HEK293 (cell line): ENCODE results near the gene STEAP1B.
"Not testable (repeated sequence)": the region's sequence is repeated elsewhere in the genome, so short reads cannot be mapped to it uniquely, and the experiment has no call there.

Experiments
- CTCF ChIP-seq: fragments of 450-650 bp; formaldehyde crosslinking; IDR thresholded peaks from 2 replicates; pipeline ENCODE4 v1.5.1; 2016; ENCODE audit warnings: missing biosample characterization, missing genetic modification characterization
- TRIM28 ChIP-seq: IDR thresholded peaks from 2 replicates; pipeline ENCODE4 v1.6.1; 2011; ENCODE audit warnings: low read length, control low read depth, borderline replicate concordance
- YY1 ChIP-seq: fragments of 450-650 bp; formaldehyde crosslinking; IDR thresholded peaks from 2 replicates; pipeline ENCODE4 v1.5.1; 2018; ENCODE audit warnings: missing biosample characterization, missing genetic modification characterization
- ZBTB10 ChIP-seq: fragments of 450-650 bp; formaldehyde crosslinking; IDR thresholded peaks from 2 replicates; pipeline ENCODE4 v1.5.1; 2016; ENCODE audit warnings: missing biosample characterization, missing genetic modification characterization
- ZBTB7A ChIP-seq: fragments of 450-650 bp; formaldehyde crosslinking; IDR thresholded peaks from 2 replicates; pipeline ENCODE4 v1.5.1; 2016; ENCODE audit warnings: low read depth, missing biosample characterization, missing genetic modification characterization
- ZNF514 ChIP-seq: fragments of 450-650 bp; formaldehyde crosslinking; IDR thresholded peaks from 2 replicates; pipeline ENCODE4 v1.5.1; 2016; ENCODE audit warnings: missing biosample characterization, missing genetic modification characterization
- ZNF561 ChIP-seq: fragments of 450-650 bp; IDR thresholded peaks from 2 replicates; pipeline ENCODE4 v1.5.1; 2018; ENCODE audit warnings: missing biosample characterization, missing genetic modification characterization, borderline replicate concordance

GRCh38 chr7:22516950-22517349 is 17.0 kb upstream of the STEAP1B start:
- not testable (repeated sequence) for TF ChIP-seq YY1; ZBTB10 (tag by site-specific recombination); TRIM28; ZNF514 (tag by site-specific recombination); ZNF561 (tag by site-specific recombination); ZBTB7A (tag by site-specific recombination); CTCF
